H1 (cell line): ENCODE results near the gene SLC12A5. TPM values are rescaled to one million over a fixed set of nuclear protein-coding genes. Genes with fewer than 3 reads are reported as not detected.

Experiments used
- KDM5A ChIP-seq: fragments of 200-600 bp; IDR thresholded peaks from 2 replicates; pipeline ENCODE4 v1.7.1; 2012; ENCODE audit warnings: mild to moderate bottlenecking, low read length, inconsistent platforms, mixed read lengths
- MAFK ChIP-seq: IDR thresholded peaks from 2 replicates; pipeline ENCODE4 v1.6.1; 2012; ENCODE audit warnings: low read depth, mild to moderate bottlenecking, improper control_type of control experiment, low read length
- PHF8 ChIP-seq: fragments of 200-600 bp; sonication (generic); conservative IDR thresholded peaks from 2 replicates; pipeline ENCODE4 v1.7.1; 2012; ENCODE audit warnings: low read depth, mild to moderate bottlenecking, inconsistent platforms, low read length, moderate library complexity
- polyA plus RNA-seq, 7 experiments: library from polyadenylated mRNA; depleted of rRNA in 3 of 7; stranded (reverse) in 5 of 7; unstranded in 2 of 7; fragments of >200 nt in 5 of 7; fragments of 200-250 nt in 2 of 7; gene quantifications; 1 replicate in 5 of 7; 2 replicates in 1 of 7; 4 replicates in 1 of 7; pipeline versions ENCODE4 v1.2.1 to v1.2.3, GENCODE V29; 2011 to 2013; ENCODE audit warnings: missing spikeins in 2 of 7, mixed read lengths in 2 of 7
- total RNA-seq: library from RNA; stranded (reverse); fragmentation: NEBNext Ultra II Directional; extraction: Animal tissue kit (Norgen Biotek cat#: 25700); gene quantifications from 2 replicates; pipeline ENCODE4 v1.2.1, GENCODE V29; 2021
- TF ChIP-seq, protein P1 (sequence below): fragments of 300-600 bp; sonication (generic); IDR thresholded peaks from 2 replicates; pipeline ENCODE4 v1.7.1; 2012; ENCODE audit warnings: low read length, moderate library complexity, mild to moderate bottlenecking, inconsistent platforms; ENCODE audit not compliant: insufficient replicate concordance

SLC12A5 gene
- total and polyA plus RNA-seq, 2 of the 8 experiments (the other 6 are each of a cell fraction or from before 2014, with no cell fraction given): 1.9 to 7.3 TPM

DNA sequence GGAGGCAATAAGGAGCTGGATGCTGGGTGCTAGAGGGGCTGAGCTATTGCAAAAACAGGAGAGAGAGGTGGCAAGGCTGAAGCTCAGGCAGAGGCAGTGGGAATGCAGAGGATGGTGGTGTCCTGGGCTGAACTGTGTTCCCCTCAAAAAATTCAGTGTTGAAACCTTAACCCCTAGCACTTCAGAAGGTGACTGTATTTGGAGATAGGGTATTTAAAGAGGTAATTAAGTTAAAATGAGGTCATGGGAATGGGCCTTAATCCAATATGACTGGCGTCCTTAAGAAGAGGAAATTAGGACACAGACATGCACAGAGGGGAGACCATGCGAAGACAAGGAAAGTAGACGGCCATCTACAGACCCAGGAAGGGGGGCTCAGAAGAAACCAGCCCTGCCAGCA is 31.8 kb upstream of the SLC12A5 start (continued):
- TF ChIP-seq, protein P1, sequence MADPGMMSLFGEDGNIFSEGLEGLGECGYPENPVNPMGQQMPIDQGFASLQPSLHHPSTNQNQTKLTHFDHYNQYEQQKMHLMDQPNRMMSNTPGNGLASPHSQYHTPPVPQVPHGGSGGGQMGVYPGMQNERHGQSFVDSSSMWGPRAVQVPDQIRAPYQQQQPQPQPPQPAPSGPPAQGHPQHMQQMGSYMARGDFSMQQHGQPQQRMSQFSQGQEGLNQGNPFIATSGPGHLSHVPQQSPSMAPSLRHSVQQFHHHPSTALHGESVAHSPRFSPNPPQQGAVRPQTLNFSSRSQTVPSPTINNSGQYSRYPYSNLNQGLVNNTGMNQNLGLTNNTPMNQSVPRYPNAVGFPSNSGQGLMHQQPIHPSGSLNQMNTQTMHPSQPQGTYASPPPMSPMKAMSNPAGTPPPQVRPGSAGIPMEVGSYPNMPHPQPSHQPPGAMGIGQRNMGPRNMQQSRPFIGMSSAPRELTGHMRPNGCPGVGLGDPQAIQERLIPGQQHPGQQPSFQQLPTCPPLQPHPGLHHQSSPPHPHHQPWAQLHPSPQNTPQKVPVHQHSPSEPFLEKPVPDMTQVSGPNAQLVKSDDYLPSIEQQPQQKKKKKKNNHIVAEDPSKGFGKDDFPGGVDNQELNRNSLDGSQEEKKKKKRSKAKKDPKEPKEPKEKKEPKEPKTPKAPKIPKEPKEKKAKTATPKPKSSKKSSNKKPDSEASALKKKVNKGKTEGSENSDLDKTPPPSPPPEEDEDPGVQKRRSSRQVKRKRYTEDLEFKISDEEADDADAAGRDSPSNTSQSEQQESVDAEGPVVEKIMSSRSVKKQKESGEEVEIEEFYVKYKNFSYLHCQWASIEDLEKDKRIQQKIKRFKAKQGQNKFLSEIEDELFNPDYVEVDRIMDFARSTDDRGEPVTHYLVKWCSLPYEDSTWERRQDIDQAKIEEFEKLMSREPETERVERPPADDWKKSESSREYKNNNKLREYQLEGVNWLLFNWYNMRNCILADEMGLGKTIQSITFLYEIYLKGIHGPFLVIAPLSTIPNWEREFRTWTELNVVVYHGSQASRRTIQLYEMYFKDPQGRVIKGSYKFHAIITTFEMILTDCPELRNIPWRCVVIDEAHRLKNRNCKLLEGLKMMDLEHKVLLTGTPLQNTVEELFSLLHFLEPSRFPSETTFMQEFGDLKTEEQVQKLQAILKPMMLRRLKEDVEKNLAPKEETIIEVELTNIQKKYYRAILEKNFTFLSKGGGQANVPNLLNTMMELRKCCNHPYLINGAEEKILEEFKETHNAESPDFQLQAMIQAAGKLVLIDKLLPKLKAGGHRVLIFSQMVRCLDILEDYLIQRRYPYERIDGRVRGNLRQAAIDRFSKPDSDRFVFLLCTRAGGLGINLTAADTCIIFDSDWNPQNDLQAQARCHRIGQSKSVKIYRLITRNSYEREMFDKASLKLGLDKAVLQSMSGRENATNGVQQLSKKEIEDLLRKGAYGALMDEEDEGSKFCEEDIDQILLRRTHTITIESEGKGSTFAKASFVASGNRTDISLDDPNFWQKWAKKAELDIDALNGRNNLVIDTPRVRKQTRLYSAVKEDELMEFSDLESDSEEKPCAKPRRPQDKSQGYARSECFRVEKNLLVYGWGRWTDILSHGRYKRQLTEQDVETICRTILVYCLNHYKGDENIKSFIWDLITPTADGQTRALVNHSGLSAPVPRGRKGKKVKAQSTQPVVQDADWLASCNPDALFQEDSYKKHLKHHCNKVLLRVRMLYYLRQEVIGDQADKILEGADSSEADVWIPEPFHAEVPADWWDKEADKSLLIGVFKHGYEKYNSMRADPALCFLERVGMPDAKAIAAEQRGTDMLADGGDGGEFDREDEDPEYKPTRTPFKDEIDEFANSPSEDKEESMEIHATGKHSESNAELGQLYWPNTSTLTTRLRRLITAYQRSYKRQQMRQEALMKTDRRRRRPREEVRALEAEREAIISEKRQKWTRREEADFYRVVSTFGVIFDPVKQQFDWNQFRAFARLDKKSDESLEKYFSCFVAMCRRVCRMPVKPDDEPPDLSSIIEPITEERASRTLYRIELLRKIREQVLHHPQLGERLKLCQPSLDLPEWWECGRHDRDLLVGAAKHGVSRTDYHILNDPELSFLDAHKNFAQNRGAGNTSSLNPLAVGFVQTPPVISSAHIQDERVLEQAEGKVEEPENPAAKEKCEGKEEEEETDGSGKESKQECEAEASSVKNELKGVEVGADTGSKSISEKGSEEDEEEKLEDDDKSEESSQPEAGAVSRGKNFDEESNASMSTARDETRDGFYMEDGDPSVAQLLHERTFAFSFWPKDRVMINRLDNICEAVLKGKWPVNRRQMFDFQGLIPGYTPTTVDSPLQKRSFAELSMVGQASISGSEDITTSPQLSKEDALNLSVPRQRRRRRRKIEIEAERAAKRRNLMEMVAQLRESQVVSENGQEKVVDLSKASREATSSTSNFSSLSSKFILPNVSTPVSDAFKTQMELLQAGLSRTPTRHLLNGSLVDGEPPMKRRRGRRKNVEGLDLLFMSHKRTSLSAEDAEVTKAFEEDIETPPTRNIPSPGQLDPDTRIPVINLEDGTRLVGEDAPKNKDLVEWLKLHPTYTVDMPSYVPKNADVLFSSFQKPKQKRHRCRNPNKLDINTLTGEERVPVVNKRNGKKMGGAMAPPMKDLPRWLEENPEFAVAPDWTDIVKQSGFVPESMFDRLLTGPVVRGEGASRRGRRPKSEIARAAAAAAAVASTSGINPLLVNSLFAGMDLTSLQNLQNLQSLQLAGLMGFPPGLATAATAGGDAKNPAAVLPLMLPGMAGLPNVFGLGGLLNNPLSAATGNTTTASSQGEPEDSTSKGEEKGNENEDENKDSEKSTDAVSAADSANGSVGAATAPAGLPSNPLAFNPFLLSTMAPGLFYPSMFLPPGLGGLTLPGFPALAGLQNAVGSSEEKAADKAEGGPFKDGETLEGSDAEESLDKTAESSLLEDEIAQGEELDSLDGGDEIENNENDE: no peak
- no peak for TF ChIP-seq KDM5A
- TF ChIP-seq PHF8: no peak
- no peak for TF ChIP-seq MAFK
